H9 (cell line): ENCODE data around the gene PLAC1. TPM values are rescaled to one million over a fixed set of nuclear protein-coding genes. Genes with fewer than 3 reads are reported as not detected.

Experiments
- DNase-seq: peaks from one replicate; pipeline ENCODE4 v3.0.0-alpha.2; 2017
- H2AFZ ChIP-seq: one replicate; pipeline ENCODE4 v1.6.1; 2013; ENCODE audit warnings: mild to moderate bottlenecking, low read length, control low read depth, moderate library complexity
- H2AK5ac ChIP-seq: 2 replicates; pipeline ENCODE4 v1.6.1; 2013; ENCODE audit warnings: low read length, control low read depth, mixed read lengths; ENCODE audit not compliant: insufficient read length
- H2BK120ac ChIP-seq: one replicate; pipeline ENCODE4 v1.6.1; 2013; ENCODE audit warnings: low read depth, mild to moderate bottlenecking, low read length, control low read depth, inconsistent platforms; ENCODE audit not compliant: poor library complexity, severe bottlenecking
- H2BK12ac ChIP-seq: 2 replicates; pipeline ENCODE4 v1.6.1; 2013; ENCODE audit warnings: low read length, control low read depth, mixed read lengths, low read depth; ENCODE audit not compliant: insufficient read length
- H2BK15ac ChIP-seq: 2 replicates; pipeline ENCODE4 v1.6.1; 2013; ENCODE audit warnings: low read depth, low read length, control low read depth
- H2BK20ac ChIP-seq: one replicate; pipeline ENCODE4 v1.6.1; 2013; ENCODE audit warnings: low read depth, mild to moderate bottlenecking, low read length, control low read depth, inconsistent platforms; ENCODE audit not compliant: poor library complexity, severe bottlenecking
- H2BK5ac ChIP-seq: 2 replicates; pipeline ENCODE4 v1.6.1; 2013; ENCODE audit warnings: low read length, control low read depth, mixed read lengths; ENCODE audit not compliant: insufficient read length
- H3K14ac ChIP-seq: 2 replicates; pipeline ENCODE4 v1.6.1; 2013; ENCODE audit warnings: low read length, control low read depth; ENCODE audit not compliant: insufficient read depth
- H3K18ac ChIP-seq: 2 replicates; pipeline ENCODE4 v1.6.1; 2013; ENCODE audit warnings: low read depth, mild to moderate bottlenecking, mixed read lengths, low read length, control low read depth; ENCODE audit not compliant: insufficient read length
- H3K23ac ChIP-seq: 2 replicates; pipeline ENCODE4 v1.6.1; 2013; ENCODE audit warnings: low read length, control low read depth, mixed read lengths, low read depth; ENCODE audit not compliant: insufficient read length
- H3K23me2 ChIP-seq: 2 replicates; pipeline ENCODE4 v1.6.1; 2013; ENCODE audit warnings: low read depth, mild to moderate bottlenecking, mixed read lengths, low read length, control low read depth; ENCODE audit not compliant: insufficient read length, poor library complexity, severe bottlenecking
- H3K27ac ChIP-seq: 2 replicates; pipeline ENCODE4 v1.5.1; 2013; ENCODE audit warnings: low read length, control low read depth, mixed read lengths, low read depth; ENCODE audit not compliant: insufficient read length
- H3K27me3 ChIP-seq: 2 replicates; pipeline ENCODE4 v1.6.1; 2013; ENCODE audit warnings: low read length, control low read depth, inconsistent platforms; ENCODE audit not compliant: insufficient read depth
- H3K4ac ChIP-seq: 2 replicates; pipeline ENCODE4 v1.6.1; 2013; ENCODE audit warnings: low read depth, mild to moderate bottlenecking, control low read depth, inconsistent platforms, low read length, moderate library complexity
- H3K4me1 ChIP-seq: 2 replicates; pipeline ENCODE4 v1.6.1; 2013; ENCODE audit warnings: low read length, control low read depth, inconsistent platforms; ENCODE audit not compliant: insufficient read depth
- H3K4me2 ChIP-seq: 2 replicates; pipeline ENCODE4 v1.6.1; 2013; ENCODE audit warnings: low read length, control low read depth, mixed read lengths; ENCODE audit not compliant: insufficient read length, insufficient read depth
- H3K56ac ChIP-seq: 2 replicates; pipeline ENCODE4 v1.6.1; 2013; ENCODE audit warnings: low read depth, mild to moderate bottlenecking, mixed read lengths, low read length, control low read depth; ENCODE audit not compliant: insufficient read length
- H3K79me1 ChIP-seq: 2 replicates; pipeline ENCODE4 v1.6.1; 2013; ENCODE audit warnings: low read depth, mild to moderate bottlenecking, moderate library complexity, low read length, control low read depth, inconsistent platforms; ENCODE audit not compliant: insufficient read depth, poor library complexity, severe bottlenecking
- H3K79me2 ChIP-seq: 2 replicates; pipeline ENCODE4 v1.6.1; 2013; ENCODE audit warnings: low read length, control low read depth, inconsistent platforms; ENCODE audit not compliant: insufficient read depth
- H3K9ac ChIP-seq: 2 replicates; pipeline ENCODE4 v1.6.1; 2013; ENCODE audit warnings: low read length, control low read depth, mixed read lengths; ENCODE audit not compliant: insufficient read length; ENCODE audit errors: extremely low read depth
- H3K9me3 ChIP-seq: one replicate; pipeline ENCODE4 v1.6.1; 2013; ENCODE audit warnings: low read depth, low read length, inconsistent platforms; ENCODE audit not compliant: control insufficient read depth
- H3T11ph ChIP-seq: one replicate; pipeline ENCODE4 v1.6.1; 2013; ENCODE audit warnings: mild to moderate bottlenecking, low read length, control low read depth, inconsistent platforms
- H4K20me1 ChIP-seq: one replicate; pipeline ENCODE4 v1.6.1; 2013; ENCODE audit not compliant: control insufficient read depth, insufficient read length, insufficient read depth
- H4K5ac ChIP-seq: 2 replicates; pipeline ENCODE4 v1.6.1; 2013; ENCODE audit warnings: low read depth, mild to moderate bottlenecking, mixed read lengths, low read length, control low read depth; ENCODE audit not compliant: insufficient read length
- H4K8ac ChIP-seq: replicated peaks from 2 replicates; pipeline ENCODE4 v1.6.1; 2013; ENCODE audit warnings: low read length, control low read depth, mixed read lengths, low read depth; ENCODE audit not compliant: insufficient read length
- H4K91ac ChIP-seq: 2 replicates; pipeline ENCODE4 v1.6.1; 2013; ENCODE audit warnings: low read depth, mild to moderate bottlenecking, moderate library complexity, mixed read lengths, low read length, control low read depth; ENCODE audit not compliant: insufficient read length
- H3K27ac Mint-ChIP-seq, 3 experiments: 2 replicates in 2 of 3; 3 replicates in 1 of 3; pipeline ENCODE4 v1.8.0; 2020 to 2021; ENCODE audit warnings: mixed read lengths in 3 of 3, mild to moderate bottlenecking in 1 of 3, moderate library complexity in 1 of 3
- H3K27me3 Mint-ChIP-seq: 2 replicates; pipeline ENCODE4 v1.8.0; 2021; ENCODE audit warnings: low read depth, mild to moderate bottlenecking, moderate library complexity, mixed read lengths
- H3K36me3 Mint-ChIP-seq, 3 experiments: 2 replicates in 2 of 3; 3 replicates in 1 of 3; pipeline ENCODE4 v1.8.0; 2020 to 2021; ENCODE audit warnings: low read depth in 3 of 3, mixed read lengths in 3 of 3; ENCODE audit not compliant: insufficient read depth in 1 of 3
- H3K4me1 Mint-ChIP-seq, 2 experiments: 2 replicates each; pipeline ENCODE4 v1.8.0; 2020; ENCODE audit warnings: mixed read lengths in 2 of 2
- H3K4me3 Mint-ChIP-seq, 2 experiments: 2 replicates in 1 of 2; 3 replicates in 1 of 2; pipeline ENCODE4 v1.8.0; 2020 to 2021; ENCODE audit warnings: mild to moderate bottlenecking in 2 of 2, mixed read lengths in 2 of 2, moderate library complexity in 1 of 2
- H3K9me3 Mint-ChIP-seq, 2 experiments: 2 replicates in 1 of 2; 3 replicates in 1 of 2; pipeline ENCODE4 v1.8.0; 2020; ENCODE audit warnings: mild to moderate bottlenecking in 2 of 2, mixed read lengths in 2 of 2, moderate library complexity in 1 of 2
- WGBS: extraction: QIAGEN DNeasy Blood & Tissue Kit; methylation state at CpG from one replicate; pipeline ENCODE4 v1.1.7; 2013; ENCODE audit warnings: missing lambda C conversion rate, low lambda C conversion rate, mixed read lengths; ENCODE audit not compliant: insufficient read length; ENCODE audit errors: extremely low coverage; 5-methylcytosine and 5-hydroxymethylcytosine counted together
- total RNA-seq: library from RNA; stranded (reverse); gene quantifications from 2 replicates; pipeline ENCODE4 v1.2.1, GENCODE V29; 2021
- TF ChIP-seq, protein P1 (sequence below): fragments of 200-600 bp; sonication (generic); conservative IDR thresholded peaks from 3 replicates; pipeline ENCODE4 v1.8.0; 2021; ENCODE audit warnings: antibody characterized with exemption, mild to moderate bottlenecking

The PLAC1 gene
- total RNA-seq, 1 experiment from 2014 or later: 0.68 TPM

GRCh38 chrX:134679221-134679620, 20.9 kb upstream of the PLAC1 start:
- H3K36me3 Mint-ChIP-seq: no peaks in the 10 kb centered on the region
- Histone ChIP-seq H3K4ac (no peak overlapping the region), H3K27me3 (no peaks in the 10 kb centered on the region), H2AK5ac (no peak overlapping the region), H2BK12ac (no peak overlapping the region), H3K14ac (no peak overlapping the region), H3K23ac (no peak overlapping the region), H2BK5ac (no peak overlapping the region), H3K4me1 (no peaks in the 10 kb centered on the region), H3K79me2 (no peaks in the 10 kb centered on the region), H4K20me1 (no peaks in the 10 kb centered on the region), H3K4me2 (no peak overlapping the region), H3K18ac (no peak overlapping the region), H4K8ac (no peak overlapping the region), H2BK120ac (no peak overlapping the region), H2AFZ (no peak overlapping the region), H3K79me1 (no peaks in the 10 kb centered on the region), H3K56ac (no peak overlapping the region), H3K23me2 (no peaks in the 10 kb centered on the region), H3K9me3 (no peaks in the 10 kb centered on the region), H4K5ac (no peak overlapping the region), H3T11ph (no peak overlapping the region), H2BK15ac (no peak overlapping the region), H3K9ac (no peak overlapping the region), H3K27ac (no peak overlapping the region), H4K91ac (no peak overlapping the region), H2BK20ac (no peak overlapping the region)
- H3K4me3 Mint-ChIP-seq: no peak overlapping the region
- no peak for DNase-seq
- H3K4me1 Mint-ChIP-seq: no peaks in the 10 kb centered on the region
- H3K27ac Mint-ChIP-seq: no peak overlapping the region
- H3K27me3 Mint-ChIP-seq: peaks cover 2% of the 10 kb centered on the region; the same call in 1 of the 2 replicates
- H3K9me3 Mint-ChIP-seq: peaks cover 4 to 61% of the 10 kb centered on the region in 2 experiments
- TF ChIP-seq, protein P1, sequence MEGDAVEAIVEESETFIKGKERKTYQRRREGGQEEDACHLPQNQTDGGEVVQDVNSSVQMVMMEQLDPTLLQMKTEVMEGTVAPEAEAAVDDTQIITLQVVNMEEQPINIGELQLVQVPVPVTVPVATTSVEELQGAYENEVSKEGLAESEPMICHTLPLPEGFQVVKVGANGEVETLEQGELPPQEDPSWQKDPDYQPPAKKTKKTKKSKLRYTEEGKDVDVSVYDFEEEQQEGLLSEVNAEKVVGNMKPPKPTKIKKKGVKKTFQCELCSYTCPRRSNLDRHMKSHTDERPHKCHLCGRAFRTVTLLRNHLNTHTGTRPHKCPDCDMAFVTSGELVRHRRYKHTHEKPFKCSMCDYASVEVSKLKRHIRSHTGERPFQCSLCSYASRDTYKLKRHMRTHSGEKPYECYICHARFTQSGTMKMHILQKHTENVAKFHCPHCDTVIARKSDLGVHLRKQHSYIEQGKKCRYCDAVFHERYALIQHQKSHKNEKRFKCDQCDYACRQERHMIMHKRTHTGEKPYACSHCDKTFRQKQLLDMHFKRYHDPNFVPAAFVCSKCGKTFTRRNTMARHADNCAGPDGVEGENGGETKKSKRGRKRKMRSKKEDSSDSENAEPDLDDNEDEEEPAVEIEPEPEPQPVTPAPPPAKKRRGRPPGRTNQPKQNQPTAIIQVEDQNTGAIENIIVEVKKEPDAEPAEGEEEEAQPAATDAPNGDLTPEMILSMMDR: no peak
- no CpG with 5 or more reads among the region's 5 CpGs for WGBS
